Trophoblast cell (in vitro differentiated cells and primary cell): ENCODE data around the gene PRSS1.

Experiments used
- DNase-seq, 2 donors: peaks; one replicate each; pipeline ENCODE4 v3.0.0-alpha.2; 2016
- H2AFZ ChIP-seq: 2 replicates; pipeline ENCODE4 v1.6.1; 2013; ENCODE audit warnings: low read length, moderate library complexity, mild to moderate bottlenecking; ENCODE audit not compliant: insufficient read depth, poor library complexity
- H2AK5ac ChIP-seq: 2 replicates; pipeline ENCODE4 v1.6.1; 2013; ENCODE audit warnings: mild to moderate bottlenecking, low read length
- H2BK120ac ChIP-seq: 2 replicates; pipeline ENCODE4 v1.6.1; 2013; ENCODE audit warnings: low read length, mild to moderate bottlenecking, moderate library complexity; ENCODE audit not compliant: insufficient read depth, poor library complexity
- H2BK12ac ChIP-seq: 2 replicates; pipeline ENCODE4 v1.6.1; 2013; ENCODE audit warnings: mild to moderate bottlenecking, low read length, moderate library complexity
- H2BK5ac ChIP-seq: 2 replicates; pipeline ENCODE4 v1.6.1; 2013; ENCODE audit warnings: low read length, low read depth, moderate library complexity, mild to moderate bottlenecking; ENCODE audit not compliant: poor library complexity
- H3K14ac ChIP-seq: 2 replicates; pipeline ENCODE4 v1.6.1; 2013; ENCODE audit warnings: mild to moderate bottlenecking, low read length
- H3K18ac ChIP-seq: 2 replicates; pipeline ENCODE4 v1.6.1; 2013; ENCODE audit warnings: mild to moderate bottlenecking, low read length
- H3K23ac ChIP-seq: 2 replicates; pipeline ENCODE4 v1.6.1; 2013; ENCODE audit warnings: low read length
- H3K27ac ChIP-seq: 2 replicates; pipeline ENCODE4 v1.5.1; 2013; ENCODE audit warnings: low read depth, mild to moderate bottlenecking, inconsistent platforms, low read length, moderate library complexity
- H3K27me3 ChIP-seq: 2 replicates; pipeline ENCODE4 v1.6.1; 2013; ENCODE audit warnings: inconsistent platforms, mild to moderate bottlenecking, low read length, moderate library complexity; ENCODE audit not compliant: insufficient read depth
- H3K36me3 ChIP-seq, 2 experiments: 1 replicate in 1 of 2; 2 replicates in 1 of 2; pipeline ENCODE4 v1.6.1; 2013; ENCODE audit warnings: low read length in 2 of 2, mild to moderate bottlenecking in 2 of 2, moderate library complexity in 1 of 2; ENCODE audit not compliant: insufficient read depth in 2 of 2, control insufficient read depth in 1 of 2
- H3K4ac ChIP-seq: 2 replicates; pipeline ENCODE4 v1.6.1; 2013; ENCODE audit warnings: low read depth, mild to moderate bottlenecking, low read length, moderate library complexity
- H3K4me1 ChIP-seq, 2 experiments: 1 replicate in 1 of 2; 2 replicates in 1 of 2; pipeline ENCODE4 v1.6.1; 2013; ENCODE audit warnings: low read length in 2 of 2, mild to moderate bottlenecking in 2 of 2, moderate library complexity in 1 of 2; ENCODE audit not compliant: insufficient read depth in 2 of 2, control insufficient read depth in 1 of 2
- H3K4me2 ChIP-seq: 2 replicates; pipeline ENCODE4 v1.6.1; 2013; ENCODE audit warnings: inconsistent platforms, mild to moderate bottlenecking, low read length, moderate library complexity
- H3K4me3 ChIP-seq: 2 replicates; pipeline ENCODE4 v1.5.1; 2013; ENCODE audit warnings: mild to moderate bottlenecking, low read depth, low read length, inconsistent platforms
- H3K79me1 ChIP-seq: one replicate; pipeline ENCODE4 v1.6.1; 2013; ENCODE audit warnings: low read length
- H3K79me2 ChIP-seq: 2 replicates; pipeline ENCODE4 v1.6.1; 2013; ENCODE audit warnings: low read length, mild to moderate bottlenecking; ENCODE audit not compliant: control insufficient read depth, insufficient read depth, poor library complexity
- H3K9ac ChIP-seq: 2 replicates; pipeline ENCODE4 v1.6.1; 2013; ENCODE audit warnings: mild to moderate bottlenecking, low read length
- H3K9me3 ChIP-seq: 2 replicates; pipeline ENCODE4 v1.6.1; 2013; ENCODE audit warnings: low read depth, mild to moderate bottlenecking, control low read depth, inconsistent platforms, low read length; ENCODE audit not compliant: insufficient read depth
- H4K12ac ChIP-seq: 2 replicates; pipeline ENCODE4 v1.6.1; 2013; ENCODE audit warnings: low read depth, mild to moderate bottlenecking, low read length, moderate library complexity
- H4K8ac ChIP-seq: 2 replicates; pipeline ENCODE4 v1.6.1; 2013; ENCODE audit warnings: low read depth, mild to moderate bottlenecking, low read length, moderate library complexity
- H4K91ac ChIP-seq: one replicate; pipeline ENCODE4 v1.6.1; 2013; ENCODE audit warnings: low read depth, mild to moderate bottlenecking, low read length, moderate library complexity
- WGBS: extraction: QIAGEN DNeasy Blood & Tissue Kit; methylation state at CpG from one replicate; pipeline ENCODE4 v1.1.7; 2013; ENCODE audit warnings: missing lambda C conversion rate; ENCODE audit not compliant: insufficient read length, insufficient coverage; ENCODE audit errors: extremely low coverage; 5-methylcytosine and 5-hydroxymethylcytosine counted together

Gene PRSS1

GRCh38 chr7:142790056-142790455, 40.8 kb downstream of the PRSS1 start:
- DNase-seq: no peak
- Histone ChIP-seq H3K79me1 (no peaks in the 10 kb centered on the region), H3K4ac (no peak overlapping the region), H3K9me3 (no peaks in the 10 kb centered on the region), H2BK120ac (no peak overlapping the region), H3K4me1 (peaks cover 0 to 4% of the 10 kb centered on the region in 2 experiments), H2BK5ac (no peak overlapping the region), H3K18ac (no peak overlapping the region), H3K14ac (no peak overlapping the region), H3K4me3 (no peak overlapping the region), H2AK5ac (no peak overlapping the region), H3K79me2 (no peaks in the 10 kb centered on the region), H3K27me3 (no peaks in the 10 kb centered on the region), H3K36me3 (no peaks in the 10 kb centered on the region), H4K12ac (no peak overlapping the region), H2BK12ac (no peak overlapping the region), H3K23ac (no peak overlapping the region), H3K9ac (no peak overlapping the region), H4K8ac (no peak overlapping the region), H3K27ac (no peak overlapping the region), H3K4me2 (no peak overlapping the region), H2AFZ (no peak overlapping the region), H4K91ac (no peak overlapping the region)
- no CpG with 5 or more reads among the region's 3 CpGs for WGBS

GRCh38 chr7:142790555-142790954, 41.3 kb downstream of the PRSS1 start:
- DNase-seq: no peak
- H3K14ac ChIP-seq: no peak overlapping the region
- no peak overlapping the region for H3K9ac ChIP-seq
- H3K79me2 ChIP-seq: no peaks in the 10 kb centered on the region
- H3K4me1 ChIP-seq: peaks cover 0 to 4% of the 10 kb centered on the region in 2 experiments
- no peaks in the 10 kb centered on the region for H3K36me3 ChIP-seq
- no peak overlapping the region for H4K8ac ChIP-seq
- no peak overlapping the region for H3K4me3 ChIP-seq
- no peak overlapping the region for H3K4ac ChIP-seq
- H4K91ac ChIP-seq: no peak overlapping the region
- H2AK5ac ChIP-seq: no peak overlapping the region
- H2AFZ ChIP-seq: no peak overlapping the region
- no peak overlapping the region for H2BK120ac ChIP-seq
- H3K27ac ChIP-seq: no peak overlapping the region
- no peak overlapping the region for H3K23ac ChIP-seq
- no peak overlapping the region for H2BK12ac ChIP-seq
- H3K18ac ChIP-seq: no peak overlapping the region
- no peak overlapping the region for H4K12ac ChIP-seq
- no peaks in the 10 kb centered on the region for H3K9me3 ChIP-seq
- H2BK5ac ChIP-seq: no peak overlapping the region
- H3K27me3 ChIP-seq: peaks cover 4% of the 10 kb centered on the region
- no CpG with 5 or more reads among the region's 1 CpG for WGBS
- H3K4me2 ChIP-seq: no peak overlapping the region
- H3K79me1 ChIP-seq: no peaks in the 10 kb centered on the region

- Histone ChIP-seq H2BK5ac (no peak overlapping the region), H3K4me3 (no peak overlapping the region), H3K9ac (no peak overlapping the region), H2BK12ac (no peak overlapping the region), H3K79me2 (no peaks in the 10 kb centered on the region), H3K9me3 (peaks cover 2% of the 10 kb centered on the region), H3K23ac (no peak overlapping the region), H4K91ac (no peak overlapping the region), H2AFZ (no peak overlapping the region), H3K27me3 (peaks cover 10% of the 10 kb centered on the region), H4K8ac (no peak overlapping the region), H2AK5ac (no peak overlapping the region), H3K27ac (no peak overlapping the region), H3K18ac (no peak overlapping the region), H3K4ac (no peak overlapping the region), H4K12ac (no peak overlapping the region), H2BK120ac (no peak overlapping the region), H3K4me1 (peaks cover 0 to 4% of the 10 kb centered on the region in 2 experiments), H3K14ac (no peak overlapping the region), H3K4me2 (no peak overlapping the region), H3K36me3 (no peaks in the 10 kb centered on the region), H3K79me1 (no peaks in the 10 kb centered on the region)
- no peak for DNase-seq
- no CpG with 5 or more reads among the region's 7 CpGs for WGBS
These were observed 42.2 kb downstream of the PRSS1 start for GRCh38 chr7:142791502-142791901.

- Histone ChIP-seq H3K36me3 (no peaks in the 10 kb centered on the region), H3K79me2 (no peaks in the 10 kb centered on the region), H3K79me1 (no peaks in the 10 kb centered on the region), H3K9ac (no peak overlapping the region), H3K9me3 (peaks cover 2% of the 10 kb centered on the region), H2BK12ac (no peak overlapping the region), H3K23ac (no peak overlapping the region), H2AK5ac (no peak overlapping the region), H4K12ac (no peak overlapping the region), H4K8ac (no peak overlapping the region), H3K27ac (no peak overlapping the region), H2BK5ac (no peak overlapping the region), H3K4me3 (no peak overlapping the region), H3K27me3 (peaks cover 16% of the 10 kb centered on the region), H3K14ac (no peak overlapping the region), H3K4me2 (no peak overlapping the region), H3K4ac (no peak overlapping the region), H3K4me1 (peaks cover 3 to 10% of the 10 kb centered on the region in 2 experiments), H4K91ac (no peak overlapping the region), H2BK120ac (no peak overlapping the region), H3K18ac (no peak overlapping the region), H2AFZ (no peak overlapping the region)
- no CpG with 5 or more reads among the region's 1 CpG for WGBS
- DNase-seq: no peak
These were observed 42.9 kb downstream of the PRSS1 start for GRCh38 chr7:142792129-142792528.
